Body of pancreas (tissue), 4 donors: ENCODE data around the gene ICOS.

Experiments
- POLR2A ChIP-seq, 3 donors: fragments of 450-650 bp; IDR thresholded peaks; one replicate each; pipeline ENCODE4 v1.6.1; 2016; ENCODE audit warnings: antibody characterized with exemption in 3 of 3, mild to moderate bottlenecking in 2 of 3
- TF ChIP-seq, protein P1 (sequence below), 7 experiments: fragments of 450-650 bp in 4 of 7; fragments of 200-600 bp in 3 of 7; sonication (generic) in 3 of 7; IDR thresholded peaks; one replicate each; pipeline ENCODE4 v1.5.1; 2016 to 2019; ENCODE audit warnings: antibody characterized with exemption in 7 of 7

DNA sequence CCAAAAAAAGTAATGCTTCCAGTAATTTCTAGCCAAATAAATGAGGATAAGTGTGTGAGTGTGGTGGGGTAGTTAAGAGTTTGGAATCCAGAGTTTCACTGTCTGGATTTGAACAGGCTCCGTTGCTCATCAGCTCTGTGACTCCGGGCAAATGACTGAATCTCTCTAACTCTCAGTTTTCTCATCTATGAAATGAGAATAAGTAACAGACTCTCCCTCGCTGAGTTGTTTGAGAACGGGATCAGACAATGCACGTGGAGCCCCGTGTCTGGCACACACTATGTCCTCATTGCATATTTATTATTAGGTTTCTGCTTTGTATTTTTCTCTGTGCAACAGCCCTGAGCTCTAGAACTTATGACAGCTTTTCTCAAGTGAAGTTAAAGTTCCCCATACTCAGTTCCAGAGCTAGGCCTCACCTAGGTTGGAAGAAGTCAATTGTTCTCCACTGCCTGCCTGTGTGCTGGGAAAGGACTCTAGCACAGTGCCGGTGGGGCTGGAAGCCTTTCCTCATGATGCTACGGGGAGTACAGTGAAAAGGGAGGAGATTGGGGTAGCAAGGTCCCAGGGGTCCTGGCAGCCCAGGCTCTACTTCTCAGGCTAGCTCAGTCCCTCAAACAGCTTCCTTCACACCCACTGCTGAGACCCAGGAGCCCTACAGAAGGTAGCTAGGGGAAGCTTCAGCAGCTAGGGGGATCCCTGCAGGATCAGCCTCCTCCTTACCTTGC lies 1.7 kb upstream of the ICOS start:
- TF ChIP-seq, protein P1, sequence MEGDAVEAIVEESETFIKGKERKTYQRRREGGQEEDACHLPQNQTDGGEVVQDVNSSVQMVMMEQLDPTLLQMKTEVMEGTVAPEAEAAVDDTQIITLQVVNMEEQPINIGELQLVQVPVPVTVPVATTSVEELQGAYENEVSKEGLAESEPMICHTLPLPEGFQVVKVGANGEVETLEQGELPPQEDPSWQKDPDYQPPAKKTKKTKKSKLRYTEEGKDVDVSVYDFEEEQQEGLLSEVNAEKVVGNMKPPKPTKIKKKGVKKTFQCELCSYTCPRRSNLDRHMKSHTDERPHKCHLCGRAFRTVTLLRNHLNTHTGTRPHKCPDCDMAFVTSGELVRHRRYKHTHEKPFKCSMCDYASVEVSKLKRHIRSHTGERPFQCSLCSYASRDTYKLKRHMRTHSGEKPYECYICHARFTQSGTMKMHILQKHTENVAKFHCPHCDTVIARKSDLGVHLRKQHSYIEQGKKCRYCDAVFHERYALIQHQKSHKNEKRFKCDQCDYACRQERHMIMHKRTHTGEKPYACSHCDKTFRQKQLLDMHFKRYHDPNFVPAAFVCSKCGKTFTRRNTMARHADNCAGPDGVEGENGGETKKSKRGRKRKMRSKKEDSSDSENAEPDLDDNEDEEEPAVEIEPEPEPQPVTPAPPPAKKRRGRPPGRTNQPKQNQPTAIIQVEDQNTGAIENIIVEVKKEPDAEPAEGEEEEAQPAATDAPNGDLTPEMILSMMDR (IDR thresholded peaks at IDR 0.05): no peak
- TF ChIP-seq POLR2A (IDR thresholded peaks at IDR 0.05): no peak
